ENCODE data around the gene TIPRL.
A peak's percentile ranks its signal among the peaks of the same experiment; 100 is the strongest.

Gene TIPRL

GRCh38 chr1:168216171-168216570, 37.4 kb downstream of the TIPRL start:
- no peak for DNase-seq (ENCODE audit: low spot score)

GRCh38 chr1:168217664-168218063, 38.9 kb downstream of the TIPRL start:
- DNase-seq (ENCODE audit: low spot score): no peak

- no peak for DNase-seq (ENCODE audit: low spot score)
Measured at GRCh38 chr1:168218658-168219057, 39.9 kb downstream of the TIPRL start.

- DNase-seq (ENCODE audit: low spot score): no peak
Measured at GRCh38 chr1:168220470-168220871, 41.7 kb downstream of the TIPRL start.

- DNase-seq (ENCODE audit: low spot score): no peak
Measured at GRCh38 chr1:168221275-168221674, 42.5 kb downstream of the TIPRL start.

GRCh38 chr1:168223261-168223660, 44.5 kb downstream of the TIPRL start:
- no peak for DNase-seq (ENCODE audit: low spot score)

GRCh38 chr1:168223681-168224540, 45.1 kb downstream of the TIPRL start:
- DNase-seq (ENCODE audit: low spot score): no peak

GRCh38 chr1:168224991-168225390, 46.2 kb downstream of the TIPRL start:
- DNase-seq (ENCODE audit: low spot score): no peak

GRCh38 chr1:168225476-168226190, 46.9 kb downstream of the TIPRL start, which contains the start of gene SFT2D2:
SFT2D2 (plus strand) TSS chr1:168226004; CDS start chr1:168226080, 76 bp downstream.
- DNase-seq (ENCODE audit: low spot score): peak; percentile 92

GRCh38 chr1:168227620-168228019, 48.9 kb downstream of the TIPRL start:
- DNase-seq (ENCODE audit: low spot score): no peak

- no peak for DNase-seq (ENCODE audit: low spot score)
Measured at GRCh38 chr1:168229893-168230292, 51.1 kb downstream of the TIPRL start.

- no peak for DNase-seq (ENCODE audit: low spot score)
Measured at GRCh38 chr1:168230709-168231108, 51.9 kb downstream of the TIPRL start.

GRCh38 chr1:168234846-168235547, 56.2 kb downstream of the TIPRL start:
- DNase-seq (ENCODE audit: low spot score): peak; percentile 65

GRCh38 chr1:168235548-168235885, 56.8 kb downstream of the TIPRL start:
- no peak for DNase-seq (ENCODE audit: low spot score)

- no peak for DNase-seq (ENCODE audit: low spot score)
Measured at GRCh38 chr1:168235937-168236336, 57.2 kb downstream of the TIPRL start.

- no peak for DNase-seq (ENCODE audit: low spot score)
Measured at GRCh38 chr1:168236836-168237611, 58.3 kb downstream of the TIPRL start.

GRCh38 chr1:168243198-168243597, 64.4 kb downstream of the TIPRL start:
- no peak for DNase-seq (ENCODE audit: low spot score)

GRCh38 chr1:168243636-168244212, 65.0 kb downstream of the TIPRL start:
- DNase-seq (ENCODE audit: low spot score): no peak

GRCh38 chr1:168245042-168245441, 66.3 kb downstream of the TIPRL start:
- DNase-seq (ENCODE audit: low spot score): no peak

GRCh38 chr1:168246506-168246905, 67.7 kb downstream of the TIPRL start:
- DNase-seq (ENCODE audit: low spot score): no peak
